Caco-2 (cell line): ENCODE data around the gene SLC1A2. TPM values are rescaled to one million over a fixed set of nuclear protein-coding genes. Genes with fewer than 3 reads are reported as not detected.

Source experiments
- BruUV-seq: library from RNA; stranded (reverse); fragments of 400-500 nt; replicated peaks from 2 replicates; lab custom pipeline; 2021; lab: Mats Ljungman, UMichigan
- CTCF ChIA-PET: fragments of 300-600 bp; sonication (Branson Sonifier 250); formaldehyde crosslinking; loops from one replicate; lab custom pipeline; 2022; ENCODE audit warnings: antibody characterized with exemption; lab: Charles Lee
- POLR2A ChIA-PET: fragments of 300-600 bp; sonication (Branson Sonifier 250); formaldehyde crosslinking; loops from one replicate; lab custom pipeline; 2022; ENCODE audit warnings: antibody characterized with exemption; lab: Charles Lee
- DNase-seq, 2 experiments: peaks; one replicate each; pipeline versions ENCODE4 v3.0.0 to v3.0.0-alpha.2; 2020 to 2022
- H3K27me3 ChIP-seq: replicated peaks from 2 replicates; pipeline ENCODE4 v1.6.0; 2011; ENCODE audit warnings: low read length; ENCODE audit not compliant: control insufficient read depth, insufficient read depth
- H3K36me3 ChIP-seq: 2 replicates; pipeline ENCODE4 v1.5.1; 2011; ENCODE audit warnings: low read length; ENCODE audit not compliant: control insufficient read depth, insufficient read depth
- H3K4me1 ChIP-seq: fragments of 250-450 bp; sonication (Bioruptor Pico); 2 replicates; pipeline ENCODE4 v1.5.1; 2020; ENCODE audit warnings: mild to moderate bottlenecking
- H3K4me3 ChIP-seq: 2 replicates; pipeline ENCODE4 v1.5.1; 2011; ENCODE audit warnings: low read depth, mild to moderate bottlenecking, control low read depth, low read length
- H3K9me3 ChIP-seq: fragments of 250-450 bp; sonication (Bioruptor Pico); 2 replicates; pipeline ENCODE4 v1.5.1; 2020; ENCODE audit warnings: mild to moderate bottlenecking, moderate library complexity
- H3K27ac Mint-ChIP-seq: one replicate; pipeline ENCODE4 v1.8.0; 2022; ENCODE audit warnings: mixed read lengths; ENCODE audit not compliant: unreplicated experiment
- H3K27me3 Mint-ChIP-seq: one replicate; pipeline ENCODE4 v1.8.0; 2022; ENCODE audit warnings: mixed read lengths; ENCODE audit not compliant: insufficient read depth, unreplicated experiment
- H3K36me3 Mint-ChIP-seq: one replicate; pipeline ENCODE4 v1.8.0; 2022; ENCODE audit warnings: mild to moderate bottlenecking, mixed read lengths; ENCODE audit not compliant: insufficient read depth, unreplicated experiment
- H3K4me1 Mint-ChIP-seq: one replicate; pipeline ENCODE4 v1.8.0; 2022; ENCODE audit warnings: low read depth, mixed read lengths; ENCODE audit not compliant: unreplicated experiment
- H3K4me3 Mint-ChIP-seq: one replicate; pipeline ENCODE4 v1.8.0; 2022; ENCODE audit warnings: mild to moderate bottlenecking, moderate library complexity, mixed read lengths; ENCODE audit not compliant: unreplicated experiment
- H3K9me3 Mint-ChIP-seq: one replicate; pipeline ENCODE4 v1.8.0; 2022; ENCODE audit warnings: mixed read lengths; ENCODE audit not compliant: unreplicated experiment
- intact Hi-C: fragments of 100-400 bp; cut with micrococcal nuclease; formaldehyde crosslinking; loops from one replicate; pipeline ENCODE4 v1.10.0; 2022; ENCODE audit not compliant: unreplicated experiment
- total RNA-seq: library from RNA; stranded (reverse); gene quantifications from 2 replicates; pipeline ENCODE4 v1.2.3, GENCODE V29; 2022
- TF ChIP-seq, protein P1 (sequence below), 2 experiments: fragments of 200-600 bp in 1 of 2; IDR thresholded peaks; 1 replicate in 1 of 2; 2 replicates in 1 of 2; pipeline versions ENCODE4 v1.5.1 to v1.8.0; 2011 to 2022; ENCODE audit warnings: antibody characterized with exemption in 1 of 2, control low read depth in 1 of 2, inconsistent platforms in 1 of 2, low read depth in 1 of 2, low read length in 1 of 2, mild to moderate bottlenecking in 1 of 2, moderate library complexity in 1 of 2; ENCODE audit not compliant: insufficient read depth in 1 of 2, severe bottlenecking in 1 of 2, unreplicated experiment in 1 of 2

SLC1A2 gene
- total RNA-seq, 1 experiment from 2014 or later: 2.0 TPM

DNA sequence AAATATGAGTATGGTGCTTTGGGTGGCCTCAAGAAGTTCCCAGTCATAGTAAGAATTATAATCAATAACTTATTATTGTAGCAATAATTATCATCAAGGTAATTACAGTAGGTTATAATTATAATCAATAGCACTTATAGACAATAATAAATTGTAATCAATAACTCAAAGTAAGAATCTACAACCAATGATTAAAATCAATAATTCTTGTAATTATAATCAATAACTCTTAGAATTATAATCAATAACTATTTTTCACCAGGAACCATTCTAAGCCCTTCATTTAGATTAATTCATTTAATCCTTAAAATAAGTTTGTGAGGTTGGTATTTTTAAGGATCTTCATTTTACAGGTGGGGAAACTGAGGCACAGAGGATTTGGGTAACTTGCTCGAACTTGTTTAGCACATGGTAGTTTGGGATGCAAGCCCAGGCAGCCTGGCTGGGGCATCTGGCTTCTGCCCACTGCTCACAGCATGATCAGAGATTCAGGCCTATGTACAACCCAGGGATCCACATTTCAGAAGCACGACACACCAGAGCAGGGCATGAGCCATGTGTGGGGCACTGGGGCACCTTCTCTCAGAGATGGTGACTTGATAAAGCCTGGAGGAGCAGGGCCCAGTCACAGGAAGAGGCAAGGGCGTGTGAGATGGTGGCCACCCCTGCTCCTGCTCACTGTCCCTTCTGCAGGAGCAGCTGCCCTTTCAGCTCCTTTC is 46.6 kb downstream of the SLC1A2 start:
- Histone ChIP-seq H3K4me1 (no peaks in the 10 kb centered on the region), H3K4me3 (no peak overlapping the region), H3K36me3 (no peaks in the 10 kb centered on the region), H3K27me3 (no peaks in the 10 kb centered on the region), H3K9me3 (no peaks in the 10 kb centered on the region)
- Mint-ChIP-seq H3K4me1 (peaks cover 6% of the 10 kb centered on the region), H3K27me3 (peaks cover 2% of the 10 kb centered on the region), H3K9me3 (no peaks in the 10 kb centered on the region), H3K4me3 (no peak overlapping the region), H3K27ac (no peak overlapping the region), H3K36me3 (no peaks in the 10 kb centered on the region)
- TF ChIP-seq, protein P1, sequence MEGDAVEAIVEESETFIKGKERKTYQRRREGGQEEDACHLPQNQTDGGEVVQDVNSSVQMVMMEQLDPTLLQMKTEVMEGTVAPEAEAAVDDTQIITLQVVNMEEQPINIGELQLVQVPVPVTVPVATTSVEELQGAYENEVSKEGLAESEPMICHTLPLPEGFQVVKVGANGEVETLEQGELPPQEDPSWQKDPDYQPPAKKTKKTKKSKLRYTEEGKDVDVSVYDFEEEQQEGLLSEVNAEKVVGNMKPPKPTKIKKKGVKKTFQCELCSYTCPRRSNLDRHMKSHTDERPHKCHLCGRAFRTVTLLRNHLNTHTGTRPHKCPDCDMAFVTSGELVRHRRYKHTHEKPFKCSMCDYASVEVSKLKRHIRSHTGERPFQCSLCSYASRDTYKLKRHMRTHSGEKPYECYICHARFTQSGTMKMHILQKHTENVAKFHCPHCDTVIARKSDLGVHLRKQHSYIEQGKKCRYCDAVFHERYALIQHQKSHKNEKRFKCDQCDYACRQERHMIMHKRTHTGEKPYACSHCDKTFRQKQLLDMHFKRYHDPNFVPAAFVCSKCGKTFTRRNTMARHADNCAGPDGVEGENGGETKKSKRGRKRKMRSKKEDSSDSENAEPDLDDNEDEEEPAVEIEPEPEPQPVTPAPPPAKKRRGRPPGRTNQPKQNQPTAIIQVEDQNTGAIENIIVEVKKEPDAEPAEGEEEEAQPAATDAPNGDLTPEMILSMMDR (IDR thresholded peaks at IDR 0.05; ENCODE audit: insufficient read depth in 1 of 2, low read depth in 1 of 2, low read length in 1 of 2, severe bottlenecking in 1 of 2, unreplicated experiment in 1 of 2): no peak
- no TSS peak for BruUV-seq
- no peak for DNase-seq
- ChIA-PET CTCF (no interaction called here), POLR2A (no interaction called here)
- intact Hi-C loops: loop anchor here (5.0 kb wide), 1 partner anchor 65 kb away; no protein-coding TSS in a partner anchor

DNA sequence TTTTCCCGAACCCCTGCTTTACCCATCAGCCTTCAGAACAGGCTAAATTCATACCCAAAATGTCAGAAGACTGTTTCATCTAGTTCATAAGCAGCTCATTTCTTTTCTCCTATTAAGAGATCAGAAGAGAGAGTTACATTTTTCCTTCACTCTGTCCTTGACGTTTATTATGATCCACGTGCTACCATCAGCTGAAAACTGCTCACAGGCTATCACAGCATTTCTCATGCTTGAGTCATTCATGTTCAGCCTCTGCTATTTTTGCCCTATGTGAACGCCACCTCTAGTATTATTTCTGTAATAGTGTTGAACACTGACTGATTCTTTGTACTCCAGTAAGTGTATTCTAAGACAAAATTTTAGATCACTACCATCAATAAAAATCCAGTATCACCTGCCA is 51.9 kb downstream of the SLC1A2 start:
- Histone ChIP-seq H3K4me3 (no peak overlapping the region), H3K9me3 (no peaks in the 10 kb centered on the region), H3K4me1 (no peaks in the 10 kb centered on the region), H3K36me3 (no peaks in the 10 kb centered on the region), H3K27me3 (no peaks in the 10 kb centered on the region)
- BruUV-seq: no TSS peak
- POLR2A ChIA-PET: no interaction called here
- Mint-ChIP-seq H3K4me1 (no peaks in the 10 kb centered on the region), H3K9me3 (no peaks in the 10 kb centered on the region), H3K36me3 (no peaks in the 10 kb centered on the region), H3K27ac (no peak overlapping the region), H3K27me3 (peaks cover 2% of the 10 kb centered on the region), H3K4me3 (no peak overlapping the region)
- intact Hi-C loops: no loop called here
- DNase-seq: no peak
- TF ChIP-seq, protein P1 (IDR thresholded peaks at IDR 0.05; ENCODE audit: insufficient read depth in 1 of 2, low read depth in 1 of 2, low read length in 1 of 2, severe bottlenecking in 1 of 2, unreplicated experiment in 1 of 2): no peak
- CTCF ChIA-PET: no interaction called here

DNA sequence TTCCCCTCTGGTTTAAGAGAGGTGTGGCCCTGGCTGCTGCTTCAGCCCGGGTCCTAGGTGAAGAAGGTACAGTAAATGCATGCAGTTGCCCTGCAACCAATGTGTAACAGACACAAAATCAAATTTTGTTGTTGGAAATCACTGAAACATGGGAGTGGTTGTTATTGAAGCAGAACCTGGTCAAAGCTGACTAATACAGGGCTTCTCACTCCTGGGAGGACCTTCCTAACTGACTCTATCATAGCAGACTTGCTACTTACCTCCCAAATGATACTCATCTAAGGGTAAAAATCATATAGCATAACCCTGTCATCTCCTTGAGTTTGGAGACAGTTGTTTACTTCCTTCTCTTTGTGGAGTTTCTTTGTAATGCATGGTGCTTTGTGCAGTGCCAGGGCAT is 52.6 kb downstream of the SLC1A2 start:
- no TSS peak for BruUV-seq
- H3K9me3 Mint-ChIP-seq: no peaks in the 10 kb centered on the region
- DNase-seq: no peak
- H3K4me3 Mint-ChIP-seq: no peak overlapping the region
- Histone ChIP-seq H3K9me3 (no peaks in the 10 kb centered on the region), H3K4me1 (no peaks in the 10 kb centered on the region), H3K27me3 (no peaks in the 10 kb centered on the region), H3K36me3 (no peaks in the 10 kb centered on the region), H3K4me3 (no peak overlapping the region)
- TF ChIP-seq, protein P1 (IDR thresholded peaks at IDR 0.05; ENCODE audit: insufficient read depth in 1 of 2, low read depth in 1 of 2, low read length in 1 of 2, severe bottlenecking in 1 of 2, unreplicated experiment in 1 of 2): no peak
- intact Hi-C loops: no loop called here
- no peaks in the 10 kb centered on the region for H3K36me3 Mint-ChIP-seq
- CTCF ChIA-PET: no interaction called here
- no peaks in the 10 kb centered on the region for H3K4me1 Mint-ChIP-seq
- peaks cover 2% of the 10 kb centered on the region for H3K27me3 Mint-ChIP-seq
- POLR2A ChIA-PET: no interaction called here
- no peak overlapping the region for H3K27ac Mint-ChIP-seq
